Uterus (tissue), 4 donors: ENCODE measurements around the gene BLZF1. TPM values are rescaled to one million over a fixed set of nuclear protein-coding genes. Genes with fewer than 3 reads are reported as not detected.
"Not testable (repeated sequence)": the region's sequence is repeated elsewhere in the genome, so short reads cannot be mapped to it uniquely, and the experiment has no call there.

Experiments
- DNase-seq, 2 donors: peaks; one replicate each; pipeline ENCODE4 v3.0.0-alpha.2; 2019 to 2020
- H3K27ac ChIP-seq, 2 donors: fragments of 200-600 bp; sonication (generic); 1 replicate in 1 of 2; 2 replicates in 1 of 2; pipeline ENCODE4 v1.5.1; 2016 to 2018
- H3K27me3 ChIP-seq, 2 donors: fragments of 200-600 bp; sonication (generic); one replicate each; pipeline ENCODE4 v1.5.1; 2018 to 2019; ENCODE audit warnings: control low read depth in 1 of 2
- H3K36me3 ChIP-seq, 2 donors: fragments of 200-600 bp; sonication (generic); one replicate each; pipeline ENCODE4 v1.5.1; 2019; ENCODE audit warnings: control low read depth in 1 of 2
- H3K4me1 ChIP-seq, 2 donors: fragments of 200-600 bp; sonication (generic); one replicate each; pipeline ENCODE4 v1.5.1; 2018 to 2019; ENCODE audit warnings: control low read depth in 1 of 2
- H3K4me3 ChIP-seq, 2 donors: fragments of 200-600 bp; sonication (generic); 1 replicate in 1 of 2; 2 replicates in 1 of 2; pipeline ENCODE4 v1.5.1; 2018 to 2019; ENCODE audit warnings: mild to moderate bottlenecking in 1 of 2
- H3K9me3 ChIP-seq, 2 donors: fragments of 200-600 bp; sonication (generic); one replicate each; pipeline ENCODE4 v1.5.1; 2019; ENCODE audit warnings: control low read depth in 1 of 2
- CTCF ChIP-seq, 4 experiments: fragments of 200-600 bp in 2 of 4; fragments of 450-650 bp in 2 of 4; sonication (generic) in 2 of 4; IDR thresholded peaks; one replicate each; pipeline ENCODE4 v1.5.1; 2016 to 2019; ENCODE audit warnings: antibody characterized with exemption in 4 of 4, mild to moderate bottlenecking in 2 of 4, moderate library complexity in 1 of 4
- POLR2A ChIP-seq, 2 donors: fragments of 450-650 bp; IDR thresholded peaks; one replicate each; pipeline ENCODE4 v1.6.1; 2016; ENCODE audit warnings: antibody characterized with exemption in 2 of 2, mild to moderate bottlenecking in 1 of 2, moderate library complexity in 1 of 2
- intact Hi-C: fragments of 100-400 bp; cut with DNase I; formaldehyde crosslinking; loops from one replicate; pipeline ENCODE4 v1.15.1; 2023; ENCODE audit warnings: low total_unique reads
- total RNA-seq, 4 donors: library from RNA; depleted of rRNA in 3 of 4; stranded (reverse); fragments of >200 nt in 3 of 4; gene quantifications; one replicate each; pipeline versions ENCODE4 v1.1.0 to v1.2.4, GENCODE V29; 2014 to 2023
- donor health status: DM: yes; HTN: yes; CAD: no.

The BLZF1 gene
- total RNA-seq, 4 donors from 2014 or later = 24.7 to 70.6 (median 39.1) TPM

- no peak for DNase-seq
- no peak overlapping the region for H3K4me3 ChIP-seq
- TF ChIP-seq POLR2A (IDR thresholded peaks at IDR 0.05) (no peak), CTCF (IDR thresholded peaks at IDR 0.05) (no peak)
- H3K27me3 ChIP-seq = no peaks in the 10 kb centered on the region
- H3K36me3 ChIP-seq = no peaks in the 10 kb centered on the region
- no peaks in the 10 kb centered on the region for H3K4me1 ChIP-seq
- peaks cover 0 to 4% of the 10 kb centered on the region in 2 donors for H3K9me3 ChIP-seq
- intact Hi-C loops = no loop called here
- no peak overlapping the region for H3K27ac ChIP-seq
These were observed 41.6 kb upstream of the BLZF1 start for GRCh38 chr1:169326261-169326955.

DNA sequence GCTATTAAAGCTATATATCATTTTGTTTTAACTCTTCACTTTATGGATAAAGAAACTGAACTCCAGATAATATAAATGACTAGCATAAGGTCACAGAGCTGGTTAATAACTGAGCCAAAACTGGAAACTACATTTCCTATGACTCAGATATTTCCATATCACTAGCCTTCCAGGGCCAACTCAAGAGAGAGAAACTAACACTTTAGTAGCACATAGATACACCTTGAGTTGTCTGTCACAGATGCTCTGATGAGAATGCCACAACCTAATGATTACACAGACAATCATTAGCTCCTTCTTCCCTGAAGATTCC lies 41.1 kb upstream of the BLZF1 start:
- no peak overlapping the region for H3K4me3 ChIP-seq
- TF ChIP-seq CTCF (IDR thresholded peaks at IDR 0.05) (no peak), POLR2A (IDR thresholded peaks at IDR 0.05) (no peak)
- intact Hi-C loops = no loop called here
- no peaks in the 10 kb centered on the region for H3K36me3 ChIP-seq
- H3K27me3 ChIP-seq = no peaks in the 10 kb centered on the region
- H3K4me1 ChIP-seq = no peaks in the 10 kb centered on the region
- no peak overlapping the region for H3K27ac ChIP-seq
- peaks cover 0 to 4% of the 10 kb centered on the region in 2 donors for H3K9me3 ChIP-seq
- no peak for DNase-seq

- no peaks in the 10 kb centered on the region for H3K36me3 ChIP-seq
- peaks cover 0 to 4% of the 10 kb centered on the region in 2 donors for H3K9me3 ChIP-seq
- no peaks in the 10 kb centered on the region for H3K4me1 ChIP-seq
- DNase-seq = no peak
- intact Hi-C loops = no loop called here
- no peaks in the 10 kb centered on the region for H3K27me3 ChIP-seq
- no peak overlapping the region for H3K27ac ChIP-seq
- no peak for TF ChIP-seq CTCF (IDR thresholded peaks at IDR 0.05)
- TF ChIP-seq POLR2A (IDR thresholded peaks at IDR 0.05) = no peak
- no peak overlapping the region for H3K4me3 ChIP-seq
These were observed 40.1 kb upstream of the BLZF1 start for GRCh38 chr1:169327875-169328274.

GRCh38 chr1:169329383-169329782 lies 38.6 kb upstream of the BLZF1 start:
- Histone ChIP-seq H3K27ac (no peak overlapping the region), H3K36me3 (no peaks in the 10 kb centered on the region), H3K27me3 (no peaks in the 10 kb centered on the region), H3K4me1 (no peaks in the 10 kb centered on the region), H3K4me3 (no peak overlapping the region), H3K9me3 (peaks cover 0 to 4% of the 10 kb centered on the region in 2 donors)
- intact Hi-C loops = no loop called here
- no peak for DNase-seq
- no peak for TF ChIP-seq POLR2A (IDR thresholded peaks at IDR 0.05)
- no peak for TF ChIP-seq CTCF (IDR thresholded peaks at IDR 0.05)

- intact Hi-C loops = no loop called here
- no peaks in the 10 kb centered on the region for H3K27me3 ChIP-seq
- no peak overlapping the region for H3K4me3 ChIP-seq
- H3K4me1 ChIP-seq = no peaks in the 10 kb centered on the region
- H3K36me3 ChIP-seq = no peaks in the 10 kb centered on the region
- H3K27ac ChIP-seq = no peak overlapping the region
- H3K9me3 ChIP-seq = peaks cover 0 to 4% of the 10 kb centered on the region in 2 donors
- DNase-seq = no peak
- TF ChIP-seq POLR2A (IDR thresholded peaks at IDR 0.05) = no peak
- no peak for TF ChIP-seq CTCF (IDR thresholded peaks at IDR 0.05)
These were observed 37.1 kb upstream of the BLZF1 start for GRCh38 chr1:169330927-169331326.

- H3K27me3 ChIP-seq, H3K4me3 ChIP-seq, intact Hi-C loops, DNase-seq, H3K4me1 ChIP-seq, H3K27ac ChIP-seq, H3K9me3 ChIP-seq, H3K36me3 ChIP-seq: not testable (repeated sequence)
These were observed 33.3 kb upstream of the BLZF1 start for GRCh38 chr1:169334727-169335126.

DNA sequence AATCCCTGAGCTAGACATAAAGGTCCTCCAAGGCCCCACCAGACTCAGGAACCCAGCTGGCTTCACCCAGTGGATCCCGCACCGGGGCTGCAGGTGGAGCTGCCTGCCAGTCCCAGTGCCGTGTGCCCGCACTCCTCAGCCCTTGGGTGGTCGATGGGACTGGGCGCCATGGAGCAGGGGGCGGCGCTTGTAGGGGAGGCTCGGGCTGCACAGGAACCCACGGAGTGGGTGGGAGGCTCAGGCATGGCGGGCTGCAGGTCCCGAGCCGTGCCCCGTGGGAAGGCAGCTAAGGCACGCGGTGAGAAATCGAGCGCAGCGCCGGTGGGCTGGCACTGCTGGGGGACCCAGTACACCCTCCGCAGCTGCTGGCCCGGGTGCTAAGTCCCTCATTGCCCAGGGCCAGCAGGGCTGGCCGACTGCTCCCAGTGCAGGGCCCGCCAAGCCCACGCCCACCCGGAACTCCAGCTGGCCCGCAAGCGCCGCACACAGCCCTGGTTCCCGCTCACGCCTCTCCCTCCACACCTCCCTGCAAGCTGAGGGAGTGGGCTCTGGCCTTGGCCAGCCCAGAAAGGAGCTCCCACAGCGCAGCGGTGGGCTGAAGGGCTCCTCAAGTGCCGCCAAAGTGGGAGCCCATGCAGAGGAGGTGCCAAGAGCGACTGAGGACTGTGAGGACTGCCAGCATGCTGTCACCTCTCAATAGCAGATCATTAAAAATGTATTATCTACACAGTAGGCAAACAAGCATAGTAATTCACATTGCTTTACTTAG lies 30.9 kb upstream of the BLZF1 start:
- H3K4me3 ChIP-seq, H3K27ac ChIP-seq, H3K27me3 ChIP-seq, H3K36me3 ChIP-seq, DNase-seq, intact Hi-C loops, H3K9me3 ChIP-seq, H3K4me1 ChIP-seq: not testable (repeated sequence)
